SW480 (cell line): ENCODE measurements around the gene TARBP1.

Experiments used
- DNase-seq: peaks from one replicate; pipeline ENCODE4 v3.0.0-alpha.2; 2016; ENCODE audit warnings: low spot score

TARBP1 gene

GRCh38 chr1:234484218-234484617 lies 5.2 kb upstream of the TARBP1 start:
- no peak for DNase-seq

- no peak for DNase-seq
These were observed 2.8 kb upstream of the TARBP1 start for GRCh38 chr1:234481771-234482170.

GRCh38 chr1:234479866-234480265 lies 887 bp upstream of the TARBP1 start:
- DNase-seq, result no peak

GRCh38 chr1:234479310-234479559 lies 256 bp upstream of the TARBP1 start:
- no peak for DNase-seq

GRCh38 chr1:234478152-234478480 lies 863 bp downstream of the TARBP1 start:
- peak; percentile 75 for DNase-seq

GRCh38 chr1:234477386-234478151 lies 1.4 kb downstream of the TARBP1 start:
- DNase-seq, result no peak

- DNase-seq, result no peak
These were observed 2.8 kb downstream of the TARBP1 start for GRCh38 chr1:234476172-234476571.

- DNase-seq, result no peak
These were observed 3.7 kb downstream of the TARBP1 start for GRCh38 chr1:234475167-234475793.

GRCh38 chr1:234474375-234474774 lies 4.6 kb downstream of the TARBP1 start:
- DNase-seq, result no peak

GRCh38 chr1:234473118-234473517 lies 5.9 kb downstream of the TARBP1 start:
- no peak for DNase-seq

- DNase-seq, result no peak
These were observed 9.6 kb downstream of the TARBP1 start for GRCh38 chr1:234469376-234469775.

GRCh38 chr1:234468580-234468979 lies 10.4 kb downstream of the TARBP1 start:
- no peak for DNase-seq

GRCh38 chr1:234467821-234468220 lies 11.2 kb downstream of the TARBP1 start:
- no peak for DNase-seq

- DNase-seq, result no peak
These were observed 12.0 kb downstream of the TARBP1 start for GRCh38 chr1:234466945-234467344.

GRCh38 chr1:234463749-234464148 lies 15.2 kb downstream of the TARBP1 start:
- DNase-seq, result no peak

GRCh38 chr1:234460652-234461051 lies 18.3 kb downstream of the TARBP1 start:
- DNase-seq, result no peak

GRCh38 chr1:234458352-234459017 lies 20.5 kb downstream of the TARBP1 start:
- no peak for DNase-seq

GRCh38 chr1:234454926-234455325 lies 24.1 kb downstream of the TARBP1 start:
- no peak for DNase-seq

- no peak for DNase-seq
These were observed 26.5 kb downstream of the TARBP1 start for GRCh38 chr1:234452406-234452965.

GRCh38 chr1:234440348-234440747 lies 38.6 kb downstream of the TARBP1 start:
- no peak for DNase-seq

GRCh38 chr1:234438579-234438978 lies 40.4 kb downstream of the TARBP1 start:
- no peak for DNase-seq

GRCh38 chr1:234437423-234438171 lies 41.4 kb downstream of the TARBP1 start:
- DNase-seq, result no peak

GRCh38 chr1:234435620-234436019 lies 43.4 kb downstream of the TARBP1 start:
- no peak for DNase-seq
